Measurements from ENCODE around the gene TPPP. TPM values are rescaled to one million over a fixed set of nuclear protein-coding genes. Genes with fewer than 3 reads are reported as not detected.

The TPPP gene
- total and polyA plus RNA-seq, 2 experiments from 2014 or later, result 3.7 to 7.7 TPM

GRCh38 chr5:622946-623522 is 70.1 kb downstream of the TPPP start:
- DNase-seq (ENCODE audit: low read depth in 1 of 2, low spot score in 1 of 2), result no peak
- H3K36me3 ChIP-seq, result peaks cover 10% of the 10 kb centered on the region
- H3K9me3 ChIP-seq (ENCODE audit: low read depth), result no peaks in the 10 kb centered on the region
- no peak overlapping the region for H3K4me3 ChIP-seq
- no peak for TF ChIP-seq CTCF (IDR thresholded peaks at IDR 0.05; ENCODE audit: low read depth, low read length)
- H3K27ac ChIP-seq, result no peak overlapping the region
- no peaks in the 10 kb centered on the region for H3K4me1 ChIP-seq (ENCODE audit: low read depth)
- H3K27me3 ChIP-seq, result no peaks in the 10 kb centered on the region

DNA sequence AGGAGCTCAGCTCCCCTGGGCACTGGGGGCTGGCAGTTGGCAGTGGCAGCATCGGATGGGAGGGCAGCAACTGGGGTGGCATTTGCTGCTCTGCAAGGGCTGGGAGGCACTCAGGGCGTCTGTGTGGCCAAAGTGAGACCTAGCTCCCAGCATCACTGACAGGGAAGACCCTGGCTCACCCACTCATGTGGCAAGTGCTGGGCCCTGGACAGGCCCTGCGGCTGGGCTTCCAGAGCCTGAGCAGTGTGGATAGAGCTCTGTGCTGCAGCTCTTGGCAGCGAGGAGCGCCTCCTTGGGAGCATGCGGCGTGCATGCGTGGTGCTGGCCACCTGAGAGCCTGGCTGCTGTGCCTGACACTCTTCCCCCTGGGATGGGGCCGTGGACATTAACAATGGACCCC is 70.8 kb downstream of the TPPP start:
- Histone ChIP-seq H3K36me3 (peaks cover 10% of the 10 kb centered on the region), H3K27me3 (no peaks in the 10 kb centered on the region), H3K9me3 (ENCODE audit: low read depth) (no peaks in the 10 kb centered on the region), H3K4me3 (no peak overlapping the region), H3K4me1 (ENCODE audit: low read depth) (no peaks in the 10 kb centered on the region), H3K27ac (no peak overlapping the region)
- TF ChIP-seq CTCF (IDR thresholded peaks at IDR 0.05; ENCODE audit: low read depth, low read length), result no peak
- DNase-seq (ENCODE audit: low read depth in 1 of 2, low spot score in 1 of 2), result no peak

DNA sequence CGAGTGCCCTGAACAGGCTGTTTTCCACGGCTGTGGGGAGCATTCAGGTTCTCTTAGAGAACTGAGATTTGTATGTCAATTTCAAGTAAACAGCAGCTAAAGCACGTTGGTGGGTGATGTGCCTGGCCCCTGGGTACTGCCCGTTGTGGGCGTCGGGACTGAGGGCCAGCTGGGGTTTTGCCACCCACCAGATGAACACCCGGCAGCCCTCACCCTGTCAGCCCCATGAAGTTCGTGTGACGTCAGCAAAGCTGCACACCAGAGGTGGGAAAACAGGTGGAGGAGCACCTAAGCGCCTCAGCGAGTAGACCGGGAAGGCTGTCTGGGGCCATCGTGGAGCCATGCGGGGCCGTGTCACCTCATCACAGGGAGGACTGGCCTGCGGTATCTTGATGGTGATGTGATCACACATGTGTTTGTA is 71.8 kb downstream of the TPPP start:
- Histone ChIP-seq H3K27ac (no peak overlapping the region), H3K27me3 (no peaks in the 10 kb centered on the region), H3K36me3 (peaks cover 10% of the 10 kb centered on the region), H3K9me3 (ENCODE audit: low read depth) (no peaks in the 10 kb centered on the region), H3K4me3 (no peak overlapping the region), H3K4me1 (ENCODE audit: low read depth) (no peaks in the 10 kb centered on the region)
- no peak for DNase-seq (ENCODE audit: low read depth in 1 of 2, low spot score in 1 of 2)
- TF ChIP-seq CTCF (IDR thresholded peaks at IDR 0.05; ENCODE audit: low read depth, low read length), result no peak

DNA sequence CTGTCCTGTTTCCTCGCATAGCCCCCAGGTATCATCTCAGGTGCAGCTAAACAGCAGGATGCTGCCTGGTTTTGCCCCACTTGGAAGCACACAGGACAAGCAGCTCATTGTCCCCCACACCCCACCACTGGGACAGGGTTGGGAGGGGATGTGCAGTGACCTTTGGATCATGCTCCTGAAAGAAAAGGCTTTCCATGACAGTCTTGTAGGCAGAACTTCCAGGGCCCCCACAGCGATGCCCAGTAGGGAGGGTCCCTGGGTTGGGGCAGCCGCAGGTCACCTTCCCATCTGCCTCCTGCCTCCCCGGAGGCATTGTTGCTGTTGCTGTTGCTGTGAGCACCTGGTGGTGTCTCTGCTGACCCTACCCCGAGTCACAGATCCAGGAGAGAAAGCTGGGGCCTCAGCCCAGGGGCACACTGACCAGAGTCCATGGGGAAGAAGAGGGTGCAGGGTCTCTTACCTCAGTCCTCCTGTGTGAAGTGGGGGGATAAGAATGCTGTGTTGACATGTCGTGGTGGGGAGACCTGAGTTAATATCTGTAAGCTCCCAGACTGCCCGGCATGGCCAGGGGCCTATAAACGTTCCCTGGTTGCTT is 72.5 kb downstream of the TPPP start:
- no peaks in the 10 kb centered on the region for H3K27me3 ChIP-seq
- no peaks in the 10 kb centered on the region for H3K4me1 ChIP-seq (ENCODE audit: low read depth)
- peaks cover 10% of the 10 kb centered on the region for H3K36me3 ChIP-seq
- H3K4me3 ChIP-seq, result no peak overlapping the region
- no peak for DNase-seq (ENCODE audit: low read depth in 1 of 2, low spot score in 1 of 2)
- no peak for TF ChIP-seq CTCF (IDR thresholded peaks at IDR 0.05; ENCODE audit: low read depth, low read length)
- H3K27ac ChIP-seq, result no peak overlapping the region
- H3K9me3 ChIP-seq (ENCODE audit: low read depth), result no peaks in the 10 kb centered on the region

DNA sequence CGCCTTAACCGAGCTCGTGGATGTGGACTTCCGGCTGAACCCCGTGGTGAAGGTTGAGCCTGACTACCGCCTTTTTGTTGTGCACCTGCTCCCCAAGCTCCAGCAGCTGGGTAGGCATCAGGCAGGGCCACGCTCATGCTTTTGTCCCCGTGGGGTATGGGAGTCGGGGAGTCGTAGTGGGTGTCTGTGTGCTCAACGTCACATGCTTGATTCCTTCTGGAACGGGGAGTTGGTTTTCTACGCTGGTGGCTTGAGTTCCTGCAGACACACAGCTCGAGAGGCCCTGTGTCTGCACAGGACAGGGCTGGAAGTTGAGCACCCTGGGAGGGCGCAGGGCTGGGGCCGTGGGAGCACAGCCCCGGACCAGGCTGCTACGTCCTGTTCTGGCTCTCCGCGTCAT is 73.0 kb downstream of the TPPP start:
- no peak overlapping the region for H3K4me3 ChIP-seq
- H3K27ac ChIP-seq, result no peak overlapping the region
- H3K4me1 ChIP-seq (ENCODE audit: low read depth), result no peaks in the 10 kb centered on the region
- H3K9me3 ChIP-seq (ENCODE audit: low read depth), result no peaks in the 10 kb centered on the region
- H3K36me3 ChIP-seq, result peaks cover 10% of the 10 kb centered on the region
- no peak for DNase-seq (ENCODE audit: low read depth in 1 of 2, low spot score in 1 of 2)
- no peaks in the 10 kb centered on the region for H3K27me3 ChIP-seq
- TF ChIP-seq CTCF (IDR thresholded peaks at IDR 0.05; ENCODE audit: low read depth, low read length), result no peak

All from cardiac muscle cell (in vitro differentiated cells and primary cell).